ENCODE measurements around the gene SYT15.

DNA sequence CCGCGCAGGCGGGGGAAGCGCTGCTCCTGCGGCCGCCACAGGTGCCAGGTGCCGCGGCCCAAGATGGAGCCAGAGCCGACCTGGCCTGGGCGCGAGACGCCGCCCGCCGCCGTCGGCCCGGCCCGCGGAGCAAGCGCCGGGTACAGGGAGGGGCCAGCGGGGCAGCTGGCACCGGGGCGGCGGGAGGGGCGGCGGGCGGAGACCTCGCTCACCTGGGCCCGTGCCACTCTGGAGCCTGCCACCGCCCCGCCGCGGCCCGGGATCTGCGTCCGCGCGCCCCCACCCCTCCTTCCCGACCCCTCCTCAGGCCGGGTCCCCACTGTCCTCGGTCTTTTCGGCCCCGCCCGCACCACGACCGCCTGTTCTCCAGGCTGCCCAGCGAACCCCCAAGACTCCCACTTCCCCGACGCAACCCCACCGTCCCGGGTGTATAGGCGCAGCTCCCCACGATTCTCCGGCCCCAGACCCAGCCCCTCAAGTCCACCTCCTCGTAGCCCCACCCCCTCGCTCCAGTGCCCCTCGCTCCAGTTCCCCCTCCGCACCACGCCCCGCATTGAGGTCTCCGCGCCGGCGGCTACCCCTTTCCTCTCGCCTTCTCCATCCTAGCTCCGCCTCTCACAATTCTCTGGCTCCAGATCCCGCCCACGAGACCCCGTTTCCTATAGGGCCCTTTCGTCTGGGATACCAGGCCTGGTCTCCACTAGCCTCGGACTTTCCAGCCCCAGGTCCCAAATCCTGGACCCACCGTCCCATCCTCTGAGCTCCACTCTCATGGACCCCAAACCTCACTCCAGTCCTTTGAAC, 22.2 kb upstream of the SYT15 start, which contains the start of gene GPRIN2:
- TF ChIP-seq, protein P1, sequence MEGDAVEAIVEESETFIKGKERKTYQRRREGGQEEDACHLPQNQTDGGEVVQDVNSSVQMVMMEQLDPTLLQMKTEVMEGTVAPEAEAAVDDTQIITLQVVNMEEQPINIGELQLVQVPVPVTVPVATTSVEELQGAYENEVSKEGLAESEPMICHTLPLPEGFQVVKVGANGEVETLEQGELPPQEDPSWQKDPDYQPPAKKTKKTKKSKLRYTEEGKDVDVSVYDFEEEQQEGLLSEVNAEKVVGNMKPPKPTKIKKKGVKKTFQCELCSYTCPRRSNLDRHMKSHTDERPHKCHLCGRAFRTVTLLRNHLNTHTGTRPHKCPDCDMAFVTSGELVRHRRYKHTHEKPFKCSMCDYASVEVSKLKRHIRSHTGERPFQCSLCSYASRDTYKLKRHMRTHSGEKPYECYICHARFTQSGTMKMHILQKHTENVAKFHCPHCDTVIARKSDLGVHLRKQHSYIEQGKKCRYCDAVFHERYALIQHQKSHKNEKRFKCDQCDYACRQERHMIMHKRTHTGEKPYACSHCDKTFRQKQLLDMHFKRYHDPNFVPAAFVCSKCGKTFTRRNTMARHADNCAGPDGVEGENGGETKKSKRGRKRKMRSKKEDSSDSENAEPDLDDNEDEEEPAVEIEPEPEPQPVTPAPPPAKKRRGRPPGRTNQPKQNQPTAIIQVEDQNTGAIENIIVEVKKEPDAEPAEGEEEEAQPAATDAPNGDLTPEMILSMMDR (IDR thresholded peaks at IDR 0.05; ENCODE audit: low read depth, low read length): no peak
- no peak for TF ChIP-seq EZH2phosphoT487 (IDR thresholded peaks at IDR 0.05; ENCODE audit: low read depth)

Measured in OCI-LY3 (cell line).